GM12878 (cell line): ENCODE data around the gene ERC2. TPM values are rescaled to one million over a fixed set of nuclear protein-coding genes. Genes with fewer than 3 reads are reported as not detected.

ENCODE experiments used
- ATAC-seq: fragments of 200-7000 bp; cut with Tn5 transposase; 3 replicates; pipeline ENCODE4 v1.9.1; 2020; ENCODE audit warnings: mild to moderate bottlenecking, moderate library complexity
- BruUV-seq: library from RNA; stranded (reverse); fragments of 400-500 nt; replicated peaks from 2 replicates; lab custom pipeline; 2021; lab: Mats Ljungman, UMichigan
- CTCF ChIA-PET: fragments of 300-600 bp; sonication (Branson Sonifier 250); formaldehyde crosslinking; extraction: SDS; loops from one replicate; lab custom pipeline; 2021; ENCODE audit warnings: inconsistent platforms; lab: Yijun Ruan, JAX
- POLR2A ChIA-PET: fragments of 350-600 bp; formaldehyde crosslinking; extraction: SDS; loops from one replicate; lab custom pipeline; 2021; ENCODE audit warnings: inconsistent platforms; lab: Charles Lee
- RAD21 ChIA-PET: fragments of 300-600 bp; sonication (Branson Sonifier 250); formaldehyde crosslinking; loops from one replicate; lab custom pipeline; 2023; ENCODE audit warnings: antibody characterized with exemption; ENCODE audit not compliant: unreplicated experiment; lab: Charles Lee
- SMC1A ChIA-PET: fragments of 300-600 bp; sonication (Branson Sonifier 250); formaldehyde crosslinking; loops from one replicate; lab custom pipeline; 2023; ENCODE audit not compliant: unreplicated experiment, uncharacterized antibody; lab: Charles Lee
- DNase-seq: peaks from one replicate; pipeline ENCODE4 v3.0.0-alpha.2; 2011; ENCODE audit warnings: low read depth, low spot score
- FAIRE-seq: peaks from 3 replicates; lab custom pipeline; 2011; peaks lifted over from hg19 to GRCh38; lab: Jason Lieb, UNC
- H2AFZ ChIP-seq: 2 replicates; pipeline ENCODE4 v1.6.0; 2011; ENCODE audit warnings: low read depth, low read length, control low read depth; ENCODE audit not compliant: control insufficient read depth
- H3K27ac ChIP-seq: 2 replicates; pipeline ENCODE4 v1.5.1; 2011; ENCODE audit warnings: control low read depth; ENCODE audit not compliant: control insufficient read depth, insufficient read depth
- H3K27me3 ChIP-seq, 2 experiments: replicated peaks in 1 of 2; 2 replicates each; pipeline versions ENCODE4 v1.6.0 to v1.6.1; 2011; ENCODE audit warnings: low read length in 1 of 2; ENCODE audit not compliant: control insufficient read depth in 2 of 2, insufficient read depth in 2 of 2
- H3K36me3 ChIP-seq, 2 experiments: 2 replicates each; pipeline ENCODE4 v1.5.1; 2011; ENCODE audit warnings: low read length in 1 of 2; ENCODE audit not compliant: control insufficient read depth in 2 of 2, insufficient read depth in 2 of 2
- H3K4me1 ChIP-seq: 2 replicates; pipeline ENCODE4 v1.6.1; 2011; ENCODE audit warnings: mild to moderate bottlenecking, low read length, moderate library complexity, mixed read lengths; ENCODE audit not compliant: control insufficient read depth, insufficient read depth
- H3K4me2 ChIP-seq: 2 replicates; pipeline ENCODE4 v1.6.0; 2011; ENCODE audit warnings: control low read depth; ENCODE audit not compliant: control insufficient read depth, insufficient read depth
- H3K4me3 ChIP-seq: fragments of 200-600 bp; sonication (generic); 2 replicates; pipeline ENCODE4 v1.5.1; 2016
- H3K79me2 ChIP-seq: 2 replicates; pipeline ENCODE4 v1.6.0; 2011; ENCODE audit warnings: low read length; ENCODE audit not compliant: control insufficient read depth, insufficient read depth
- H3K9ac ChIP-seq: 2 replicates; pipeline ENCODE4 v1.8.0; 2011; ENCODE audit warnings: low read length, control low read depth, mixed read lengths; ENCODE audit not compliant: control insufficient read depth, insufficient read depth
- H3K9me3 ChIP-seq: replicated peaks from 3 replicates; pipeline ENCODE4 v1.5.1; 2011; ENCODE audit warnings: mild to moderate bottlenecking, low read length; ENCODE audit not compliant: control insufficient read depth, insufficient read depth
- H4K20me1 ChIP-seq: 2 replicates; pipeline ENCODE4 v1.6.0; 2011; ENCODE audit not compliant: control insufficient read depth, insufficient read depth
- ATF3 ChIP-seq: IDR thresholded peaks from 2 replicates; pipeline ENCODE4 v1.6.1; 2011; ENCODE audit warnings: low read depth, mild to moderate bottlenecking, low read length, moderate library complexity, borderline replicate concordance; ENCODE audit errors: extremely low read depth
- CHD1 ChIP-seq: IDR thresholded peaks from 2 replicates; pipeline ENCODE4 v1.6.1; 2012; ENCODE audit warnings: low read depth, low read length, improper control_type of control experiment
- EED ChIP-seq: sonication (generic); IDR thresholded peaks from 2 replicates; pipeline ENCODE4 v1.6.1; 2016; ENCODE audit warnings: antibody characterized with exemption, low read depth
- FOS ChIP-seq: IDR thresholded peaks from 3 replicates; pipeline ENCODE4 v1.6.1; 2011; ENCODE audit warnings: borderline replicate concordance; ENCODE audit not compliant: insufficient read length; ENCODE audit errors: extremely low read depth
- FOXM1 ChIP-seq: IDR thresholded peaks from 2 replicates; pipeline ENCODE4 v1.6.1; 2012; ENCODE audit warnings: low read depth, mild to moderate bottlenecking, inconsistent platforms, low read length, moderate library complexity
- JUNB ChIP-seq: IDR thresholded peaks from 2 replicates; pipeline ENCODE4 v1.6.1; 2016; ENCODE audit warnings: antibody characterized with exemption, mild to moderate bottlenecking
- JUND ChIP-seq: IDR thresholded peaks from 2 replicates; pipeline ENCODE4 v1.6.1; 2012; ENCODE audit warnings: low read depth, mild to moderate bottlenecking, low read length, improper control_type of control experiment, moderate library complexity
- MTA2 ChIP-seq: fragments of 450-650 bp; IDR thresholded peaks from 2 replicates; pipeline ENCODE4 v1.6.1; 2016; ENCODE audit warnings: low read depth, mild to moderate bottlenecking, moderate library complexity
- NKRF ChIP-seq: fragments of 450-650 bp; conservative IDR thresholded peaks from 2 replicates; pipeline ENCODE4 v1.6.1; 2017; ENCODE audit warnings: mild to moderate bottlenecking, moderate library complexity
- ZNF687 ChIP-seq: fragments of 450-650 bp; IDR thresholded peaks from 2 replicates; pipeline ENCODE4 v1.6.1; 2017; ENCODE audit warnings: mild to moderate bottlenecking, moderate library complexity
- WGBS: methylation state at CpG from one replicate; pipeline ENCODE4 v1.1.6; 2016; ENCODE audit warnings: low lambda C conversion rate; ENCODE audit not compliant: insufficient replicate concordance, insufficient coverage; ENCODE audit errors: missing lambda C conversion rate; 5-methylcytosine and 5-hydroxymethylcytosine counted together
- in situ Hi-C: fragments of 300-500 bp; cut with MboI; formaldehyde crosslinking; loops from 9 replicates; pipeline ENCODE4 v1.14.3; 2018; ENCODE audit warnings: mixed read lengths
- intact Hi-C: fragments of 100-400 bp; cut with micrococcal nuclease; formaldehyde crosslinking; loops from one replicate; pipeline ENCODE4 v1.14.2; 2022; ENCODE audit not compliant: unreplicated experiment
- polyA plus RNA-seq, 11 experiments: library from polyadenylated mRNA; depleted of rRNA in 4 of 11; unstranded in 6 of 11; stranded (reverse) in 5 of 11; fragments of >200 nt; fragmentation: Nextera tagmentation in 4 of 11; fragmentation: Illumina TruSeq in 1 of 11; extraction: Ambion mirVana in 4 of 11; extraction: Trizol in 1 of 11; gene quantifications; 1 replicate in 1 of 11; 2 replicates in 10 of 11; pipeline versions ENCODE4 v1.2.1 to v1.2.3, GENCODE V29; 2011 to 2016; ENCODE audit warnings: inconsistent platforms in 2 of 11, missing spikeins in 2 of 11, low read depth in 1 of 11
- total RNA-seq, 4 experiments: library from RNA; depleted of rRNA in 3 of 4; stranded (reverse); fragments of >200 nt in 3 of 4; fragmentation: Illumina TruSeq in 1 of 4; extraction: Trizol in 1 of 4; gene quantifications; 2 replicates each; pipeline versions ENCODE4 v1.2.1 to v1.2.3, GENCODE V29; 2013 to 2021

The ERC2 gene
- total and polyA plus RNA-seq, 10 of the 15 experiments (the other 5 are each of a cell fraction or from before 2014, with no cell fraction given): 0.06 to 1.4 (median 0.12) TPM; not detected in 3

- no peaks in the 10 kb centered on the region for H3K27me3 ChIP-seq
- intact Hi-C loops (no loop called here), in situ Hi-C loops (no loop called here)
- no peaks in the 10 kb centered on the region for H3K79me2 ChIP-seq
- RAD21 ChIA-PET: no interaction called here
- 14% methylated on average over 3 of the region's 3 CpGs for WGBS
- H3K27ac ChIP-seq: no peak overlapping the region
- H3K4me2 ChIP-seq: no peak overlapping the region; the same call in 1 of the 2 replicates
- no peak for FAIRE-seq
- SMC1A ChIA-PET: no interaction called here
- CTCF ChIA-PET: interaction anchor here (0.5 to 0.8 kb wide), 2 partner anchors 857 to 947 kb away, joined by 3 read pairs; no protein-coding TSS in a partner anchor
- no peak for ATAC-seq
- DNase-seq: no peak
- no peaks in the 10 kb centered on the region for H3K36me3 ChIP-seq
- POLR2A ChIA-PET: no interaction called here
- H3K4me1 ChIP-seq: no peaks in the 10 kb centered on the region
- no peak overlapping the region for H3K4me3 ChIP-seq
- H2AFZ ChIP-seq: no peak overlapping the region
- no peaks in the 10 kb centered on the region for H4K20me1 ChIP-seq
- TF ChIP-seq JUNB (peak; percentile 25; the same call in 1 of the 2 replicates), FOS (no peak)
- H3K9ac ChIP-seq: no peak overlapping the region
- BruUV-seq: no TSS peak
- H3K9me3 ChIP-seq: no peaks in the 10 kb centered on the region; the same call in 2 of the 3 replicates
Observed at GRCh38 chr3:56297281-56297840, 170.9 kb downstream of the ERC2 start.

GRCh38 chr3:56296361-56296760 lies 171.9 kb downstream of the ERC2 start:
- TF ChIP-seq MTA2 (no peak), EED (no peak), JUND (no peak), ATF3 (no peak), FOXM1 (no peak), NKRF (no peak), CHD1 (no peak), ZNF687 (no peak)
- RAD21 ChIA-PET: no interaction called here
- H3K9ac ChIP-seq: no peak overlapping the region
- no peak overlapping the region for H3K4me2 ChIP-seq
- WGBS: 41% methylated on average over 5 of the region's 5 CpGs
- FAIRE-seq: no peak
- H3K4me3 ChIP-seq: no peak overlapping the region
- H2AFZ ChIP-seq: no peak overlapping the region
- in situ Hi-C loops (no loop called here), intact Hi-C loops (no loop called here)
- no peak for ATAC-seq
- no peaks in the 10 kb centered on the region for H3K27me3 ChIP-seq
- CTCF ChIA-PET: no interaction called here
- no peaks in the 10 kb centered on the region for H3K36me3 ChIP-seq
- H3K79me2 ChIP-seq: no peaks in the 10 kb centered on the region
- SMC1A ChIA-PET: interaction anchor here (0.7 kb wide), 1 partner anchor 18 kb away, joined by 4 read pairs; no protein-coding TSS in a partner anchor
- no peak overlapping the region for H3K27ac ChIP-seq
- no TSS peak for BruUV-seq
- H3K4me1 ChIP-seq: no peaks in the 10 kb centered on the region
- no peaks in the 10 kb centered on the region for H4K20me1 ChIP-seq
- H3K9me3 ChIP-seq: no peaks in the 10 kb centered on the region; the same call in 2 of the 3 replicates
- no peak for DNase-seq
- POLR2A ChIA-PET: no interaction called here
